ENCODE measurements around the gene LIPC. TPM values are rescaled to one million over a fixed set of nuclear protein-coding genes. Genes with fewer than 3 reads are reported as not detected.

The LIPC gene
- total RNA-seq, 3 donors from 2014 or later (not counting 1 experiment from before 2014, with no cell fraction given), result 5.3 to 7.1 (median 5.3) TPM

DNA sequence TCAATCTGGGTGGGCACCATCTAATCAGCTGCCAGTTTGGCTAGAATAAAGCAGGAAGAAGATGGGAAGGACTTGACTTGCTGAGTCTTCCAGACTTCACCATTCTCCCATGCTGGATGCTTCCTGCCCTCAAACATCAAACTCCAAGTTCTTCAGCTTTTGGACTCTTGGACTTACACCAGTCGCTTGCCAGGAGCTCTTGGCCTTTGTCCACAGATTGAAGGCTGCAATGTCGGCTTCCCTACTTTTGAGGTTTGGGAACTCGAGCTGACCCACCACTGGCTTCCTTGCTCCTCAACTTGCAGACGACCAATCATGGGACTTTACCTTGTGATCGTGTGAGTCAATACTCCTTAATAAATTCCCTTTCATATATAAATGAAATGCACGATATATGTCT, 8.6 kb upstream of the LIPC start:
- Histone ChIP-seq H3K4me3 (ENCODE audit: low read length) (no peak overlapping the region), H3K9me3 (ENCODE audit: control insufficient read depth, insufficient read depth, low read length) (no peaks in the 10 kb centered on the region), H3K27ac (ENCODE audit: low read length) (no peak overlapping the region), H3K4me1 (ENCODE audit: control insufficient read depth, insufficient read depth, low read length) (no peaks in the 10 kb centered on the region), H3K27me3 (ENCODE audit: control insufficient read depth, insufficient read depth, low read length) (no peaks in the 10 kb centered on the region), H3K36me3 (ENCODE audit: control insufficient read depth, insufficient read depth, low read length) (no peaks in the 10 kb centered on the region)
- Mint-ChIP-seq H3K4me1 (peaks cover 0 to 10% of the 10 kb centered on the region in 2 donors), H3K27ac (no peak overlapping the region), H3K36me3 (no peaks in the 10 kb centered on the region), H3K27me3 (ENCODE audit: low read depth in 2 of 2) (no peaks in the 10 kb centered on the region), H3K9me3 (no peaks in the 10 kb centered on the region), H3K4me3 (no peak overlapping the region)
- 95% methylated on average over 6 of the region's 6 CpGs for WGBS (ENCODE audit: insufficient coverage)
- no peak for DNase-seq
- no peak for ATAC-seq
- TF ChIP-seq, protein P1, sequence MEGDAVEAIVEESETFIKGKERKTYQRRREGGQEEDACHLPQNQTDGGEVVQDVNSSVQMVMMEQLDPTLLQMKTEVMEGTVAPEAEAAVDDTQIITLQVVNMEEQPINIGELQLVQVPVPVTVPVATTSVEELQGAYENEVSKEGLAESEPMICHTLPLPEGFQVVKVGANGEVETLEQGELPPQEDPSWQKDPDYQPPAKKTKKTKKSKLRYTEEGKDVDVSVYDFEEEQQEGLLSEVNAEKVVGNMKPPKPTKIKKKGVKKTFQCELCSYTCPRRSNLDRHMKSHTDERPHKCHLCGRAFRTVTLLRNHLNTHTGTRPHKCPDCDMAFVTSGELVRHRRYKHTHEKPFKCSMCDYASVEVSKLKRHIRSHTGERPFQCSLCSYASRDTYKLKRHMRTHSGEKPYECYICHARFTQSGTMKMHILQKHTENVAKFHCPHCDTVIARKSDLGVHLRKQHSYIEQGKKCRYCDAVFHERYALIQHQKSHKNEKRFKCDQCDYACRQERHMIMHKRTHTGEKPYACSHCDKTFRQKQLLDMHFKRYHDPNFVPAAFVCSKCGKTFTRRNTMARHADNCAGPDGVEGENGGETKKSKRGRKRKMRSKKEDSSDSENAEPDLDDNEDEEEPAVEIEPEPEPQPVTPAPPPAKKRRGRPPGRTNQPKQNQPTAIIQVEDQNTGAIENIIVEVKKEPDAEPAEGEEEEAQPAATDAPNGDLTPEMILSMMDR (IDR thresholded peaks at IDR 0.05), result no peak
- intact Hi-C loops (cut with micrococcal nuclease), result no loop called here

DNA sequence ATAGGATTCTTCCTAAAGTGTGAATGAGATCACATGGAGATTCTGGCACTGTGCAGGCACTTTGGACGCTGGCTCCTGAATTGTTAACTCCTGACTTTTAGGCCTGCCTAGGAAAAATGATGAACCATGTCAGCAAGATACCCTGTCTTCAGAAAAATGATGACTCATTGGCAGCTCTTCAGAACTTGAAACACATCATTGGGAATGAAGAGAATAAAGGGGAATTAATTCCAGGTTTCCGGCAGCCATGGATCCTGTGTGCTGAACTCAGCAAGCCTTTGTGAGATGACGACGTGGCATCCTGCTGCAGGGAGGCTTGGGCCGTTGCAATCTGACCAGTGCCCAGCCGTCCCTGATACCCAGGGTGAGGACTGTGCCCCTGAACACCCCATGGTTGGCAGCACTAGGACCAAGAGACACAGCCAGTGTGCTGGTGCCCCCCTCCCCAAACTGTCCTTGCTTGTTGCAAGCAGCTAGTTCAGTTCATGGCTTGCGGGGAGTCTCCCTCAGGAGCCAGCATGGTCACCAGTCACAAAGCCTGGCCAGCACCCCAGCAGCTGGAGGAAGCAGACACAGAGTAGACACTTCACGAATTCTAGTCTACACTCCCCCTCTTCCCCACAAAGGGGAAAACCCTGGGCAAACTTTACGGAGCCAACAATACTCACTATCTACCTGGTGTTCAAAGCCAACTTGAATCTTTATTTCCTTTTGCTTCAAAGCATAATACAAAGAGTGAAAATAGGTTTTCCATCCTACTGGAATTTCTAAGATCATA, 7.8 kb upstream of the LIPC start:
- H3K27ac Mint-ChIP-seq, result no peak overlapping the region
- intact Hi-C loops (cut with micrococcal nuclease), result no loop called here
- H3K36me3 Mint-ChIP-seq, result no peaks in the 10 kb centered on the region
- H3K9me3 Mint-ChIP-seq, result no peaks in the 10 kb centered on the region
- Histone ChIP-seq H3K27me3 (ENCODE audit: control insufficient read depth, insufficient read depth, low read length) (no peaks in the 10 kb centered on the region), H3K4me1 (ENCODE audit: control insufficient read depth, insufficient read depth, low read length) (no peaks in the 10 kb centered on the region), H3K4me3 (ENCODE audit: low read length) (no peak overlapping the region), H3K27ac (ENCODE audit: low read length) (no peak overlapping the region), H3K9me3 (ENCODE audit: control insufficient read depth, insufficient read depth, low read length) (no peaks in the 10 kb centered on the region), H3K36me3 (ENCODE audit: control insufficient read depth, insufficient read depth, low read length) (no peaks in the 10 kb centered on the region)
- ATAC-seq (no peak), DNase-seq (no peak)
- 89% methylated on average over 9 of the region's 9 CpGs for WGBS (ENCODE audit: insufficient coverage)
- no peak overlapping the region for H3K4me3 Mint-ChIP-seq
- TF ChIP-seq, protein P1 (IDR thresholded peaks at IDR 0.05), result no peak
- H3K4me1 Mint-ChIP-seq, result peaks cover 0 to 6% of the 10 kb centered on the region in 2 donors
- no peaks in the 10 kb centered on the region for H3K27me3 Mint-ChIP-seq (ENCODE audit: low read depth in 2 of 2)

DNA sequence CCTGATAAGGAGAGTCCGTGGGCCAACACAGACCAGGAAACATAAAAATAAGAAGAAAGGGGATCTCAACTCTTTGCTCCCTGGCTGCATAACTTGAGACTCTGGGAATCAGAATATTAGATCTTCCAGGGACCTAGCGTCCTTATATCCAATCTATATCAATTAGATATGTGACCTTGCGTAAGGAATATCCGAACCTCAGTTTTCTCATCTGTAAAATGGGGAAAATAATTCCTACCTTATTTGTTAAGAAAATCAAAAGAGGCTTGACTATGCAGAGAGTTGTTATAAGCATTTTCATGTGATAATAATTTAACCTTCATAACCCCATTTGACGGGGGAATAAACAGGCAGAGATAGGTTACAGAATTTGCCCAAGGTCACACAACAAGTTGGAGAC, 7.1 kb upstream of the LIPC start:
- Mint-ChIP-seq H3K4me3 (no peak overlapping the region), H3K4me1 (peaks cover 0 to 5% of the 10 kb centered on the region in 2 donors), H3K36me3 (no peaks in the 10 kb centered on the region), H3K9me3 (no peaks in the 10 kb centered on the region), H3K27ac (no peak overlapping the region), H3K27me3 (ENCODE audit: low read depth in 2 of 2) (no peaks in the 10 kb centered on the region)
- intact Hi-C loops (cut with micrococcal nuclease), result no loop called here
- DNase-seq (no peak), ATAC-seq (no peak)
- H3K36me3 ChIP-seq (ENCODE audit: control insufficient read depth, insufficient read depth, low read length), result no peaks in the 10 kb centered on the region
- H3K27ac ChIP-seq (ENCODE audit: low read length), result no peak overlapping the region
- H3K27me3 ChIP-seq (ENCODE audit: control insufficient read depth, insufficient read depth, low read length), result no peaks in the 10 kb centered on the region
- no peak overlapping the region for H3K4me3 ChIP-seq (ENCODE audit: low read length)
- WGBS (ENCODE audit: insufficient coverage), result 81% methylated on average over 2 of the region's 5 CpGs
- no peaks in the 10 kb centered on the region for H3K4me1 ChIP-seq (ENCODE audit: control insufficient read depth, insufficient read depth, low read length)
- H3K9me3 ChIP-seq (ENCODE audit: control insufficient read depth, insufficient read depth, low read length), result no peaks in the 10 kb centered on the region
- TF ChIP-seq, protein P1 (IDR thresholded peaks at IDR 0.05), result no peak

DNA sequence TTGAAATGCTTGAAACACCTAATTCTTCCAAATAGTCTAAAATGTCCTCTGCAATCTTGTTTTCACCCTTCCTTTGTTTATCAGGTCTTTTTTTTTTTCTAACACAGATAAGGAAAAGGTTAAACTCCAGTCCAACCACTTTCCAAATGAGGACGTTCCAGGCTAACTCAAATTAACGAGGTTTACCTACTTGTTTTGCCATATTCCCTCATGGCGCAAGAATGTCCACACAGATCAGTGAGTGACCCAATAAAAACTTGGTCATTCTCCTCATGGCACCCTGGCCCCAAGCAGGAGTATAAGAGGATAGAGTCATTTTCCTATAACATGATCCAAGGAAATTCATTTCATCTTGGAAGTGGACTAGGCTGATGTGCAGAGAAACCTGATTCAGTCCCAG, 6.6 kb upstream of the LIPC start:
- no peaks in the 10 kb centered on the region for H3K27me3 Mint-ChIP-seq (ENCODE audit: low read depth in 2 of 2)
- no peaks in the 10 kb centered on the region for H3K36me3 Mint-ChIP-seq
- TF ChIP-seq, protein P1 (IDR thresholded peaks at IDR 0.05), result no peak
- Histone ChIP-seq H3K27me3 (ENCODE audit: control insufficient read depth, insufficient read depth, low read length) (no peaks in the 10 kb centered on the region), H3K27ac (ENCODE audit: low read length) (no peak overlapping the region), H3K4me3 (ENCODE audit: low read length) (no peak overlapping the region), H3K4me1 (ENCODE audit: control insufficient read depth, insufficient read depth, low read length) (no peaks in the 10 kb centered on the region), H3K36me3 (ENCODE audit: control insufficient read depth, insufficient read depth, low read length) (no peaks in the 10 kb centered on the region), H3K9me3 (ENCODE audit: control insufficient read depth, insufficient read depth, low read length) (no peaks in the 10 kb centered on the region)
- H3K27ac Mint-ChIP-seq, result no peak overlapping the region
- WGBS (ENCODE audit: insufficient coverage), result 87% methylated on average over 3 of the region's 3 CpGs
- no peak for DNase-seq
- intact Hi-C loops (cut with micrococcal nuclease), result no loop called here
- peaks cover 0 to under 1% of the 10 kb centered on the region in 2 donors for H3K4me1 Mint-ChIP-seq
- no peaks in the 10 kb centered on the region for H3K9me3 Mint-ChIP-seq
- no peak for ATAC-seq
- H3K4me3 Mint-ChIP-seq, result no peak overlapping the region
